ENCODE data around the gene NPAS3.

DNA sequence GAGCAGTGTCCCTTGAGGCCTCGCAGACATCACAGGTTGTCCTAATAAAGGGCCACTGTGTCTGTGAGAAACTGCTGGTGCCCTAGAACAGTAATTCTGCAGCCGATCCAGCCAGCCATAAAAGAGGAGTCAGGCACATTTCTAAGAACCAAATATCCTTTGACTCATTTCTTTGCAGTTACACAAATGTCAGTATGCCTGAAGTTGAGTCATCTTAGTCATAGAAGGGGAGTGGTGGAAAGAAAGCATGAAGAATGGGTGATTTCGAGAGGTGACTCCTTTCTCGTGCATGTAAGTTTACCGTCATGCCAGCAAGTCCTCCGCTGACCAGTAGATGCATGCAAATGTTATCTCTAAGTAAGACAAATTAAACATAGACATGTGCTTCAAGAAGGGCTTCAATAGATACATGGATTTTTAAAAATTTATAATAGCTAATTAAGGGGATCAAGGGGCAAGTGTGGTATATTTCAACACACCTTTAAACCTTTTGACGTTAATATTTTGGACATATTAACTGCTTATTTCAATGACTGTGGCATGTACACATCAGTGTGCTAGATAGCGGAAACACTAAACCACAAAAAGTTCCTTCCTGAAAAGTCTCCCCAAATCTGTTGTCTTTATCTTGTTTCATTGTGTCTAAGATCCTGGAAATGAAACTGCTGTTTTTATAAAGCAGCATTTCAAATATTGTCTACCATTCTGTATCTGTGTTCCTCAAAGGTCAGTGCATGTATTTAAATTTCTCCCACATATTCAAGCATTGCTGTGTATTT, 497.4 kb downstream of the NPAS3 start:
- TF ChIP-seq POLR2A (IDR thresholded peaks at IDR 0.05; ENCODE audit: low read length): no peak
- no peak for TF ChIP-seq GATA1 (IDR thresholded peaks at IDR 0.05; ENCODE audit: low read depth, low read length)

Data from erythroblast (primary cell).